Astrocyte of the cerebellum (primary cell): ENCODE data around the gene PTK6.

Experiments
- DNase-seq: peaks from one replicate; pipeline ENCODE4 v3.0.0-alpha.2; 2011; ENCODE audit warnings: low read depth
- H3K4me3 ChIP-seq: 2 replicates; pipeline ENCODE4 v1.5.1; 2011; ENCODE audit warnings: mild to moderate bottlenecking, low read depth, low read length, moderate library complexity
- in situ Hi-C: cut with HindIII; loops from 2 replicates; pipeline ENCODE4 v1.10.0; 2017; ENCODE audit warnings: low sequenced_read_pairs
- TF ChIP-seq, protein P1 (sequence below): IDR thresholded peaks from 2 replicates; pipeline ENCODE4 v1.5.1; 2012; ENCODE audit warnings: low read length, low read depth, moderate library complexity, mild to moderate bottlenecking; ENCODE audit errors: missing control alignments

Gene PTK6

DNA sequence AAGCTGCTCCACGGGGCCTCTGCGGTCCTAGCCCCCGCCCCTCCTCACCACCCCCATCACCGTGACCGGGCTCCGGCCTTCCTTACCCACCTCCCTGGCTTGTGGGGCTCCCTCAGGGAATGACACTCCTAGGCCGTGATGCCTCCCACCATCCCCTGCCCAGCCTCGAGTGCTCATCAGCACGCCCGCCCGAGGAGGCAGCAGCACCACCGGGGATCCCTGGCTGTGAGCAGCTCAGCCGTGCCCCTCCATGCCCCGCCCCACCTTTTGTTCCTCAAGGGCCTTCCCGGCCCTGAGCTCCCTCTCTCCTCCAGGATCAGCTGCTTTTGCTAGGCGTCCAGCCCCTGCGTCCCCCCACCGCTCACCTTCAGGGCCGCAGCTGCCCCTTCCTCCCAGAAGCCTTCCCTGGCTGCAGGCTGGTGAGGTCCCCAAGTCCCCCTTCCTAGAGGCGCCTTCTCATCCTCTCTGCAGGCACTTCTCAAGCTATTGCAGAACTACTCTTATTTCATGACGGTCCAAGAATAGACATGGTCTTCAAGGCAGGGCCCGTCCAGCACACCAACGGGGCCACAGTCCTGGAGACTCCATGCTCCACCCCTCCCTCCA is 19.8 kb upstream of the PTK6 start:
- TF ChIP-seq, protein P1, sequence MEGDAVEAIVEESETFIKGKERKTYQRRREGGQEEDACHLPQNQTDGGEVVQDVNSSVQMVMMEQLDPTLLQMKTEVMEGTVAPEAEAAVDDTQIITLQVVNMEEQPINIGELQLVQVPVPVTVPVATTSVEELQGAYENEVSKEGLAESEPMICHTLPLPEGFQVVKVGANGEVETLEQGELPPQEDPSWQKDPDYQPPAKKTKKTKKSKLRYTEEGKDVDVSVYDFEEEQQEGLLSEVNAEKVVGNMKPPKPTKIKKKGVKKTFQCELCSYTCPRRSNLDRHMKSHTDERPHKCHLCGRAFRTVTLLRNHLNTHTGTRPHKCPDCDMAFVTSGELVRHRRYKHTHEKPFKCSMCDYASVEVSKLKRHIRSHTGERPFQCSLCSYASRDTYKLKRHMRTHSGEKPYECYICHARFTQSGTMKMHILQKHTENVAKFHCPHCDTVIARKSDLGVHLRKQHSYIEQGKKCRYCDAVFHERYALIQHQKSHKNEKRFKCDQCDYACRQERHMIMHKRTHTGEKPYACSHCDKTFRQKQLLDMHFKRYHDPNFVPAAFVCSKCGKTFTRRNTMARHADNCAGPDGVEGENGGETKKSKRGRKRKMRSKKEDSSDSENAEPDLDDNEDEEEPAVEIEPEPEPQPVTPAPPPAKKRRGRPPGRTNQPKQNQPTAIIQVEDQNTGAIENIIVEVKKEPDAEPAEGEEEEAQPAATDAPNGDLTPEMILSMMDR, result no peak
- no peak overlapping the region for H3K4me3 ChIP-seq
- in situ Hi-C loops, result no loop called here
- no peak for DNase-seq

GRCh38 chr20:63555661-63556381 is 18.6 kb upstream of the PTK6 start:
- DNase-seq, result no peak
- no peak overlapping the region for H3K4me3 ChIP-seq
- in situ Hi-C loops, result no loop called here
- TF ChIP-seq, protein P1, result no peak

- in situ Hi-C loops, result no loop called here
- peak overlapping the region; percentile 48 for H3K4me3 ChIP-seq
- DNase-seq, result no peak
- TF ChIP-seq, protein P1, result no peak
Measured at GRCh38 chr20:63554361-63555278, 17.4 kb upstream of the PTK6 start.

DNA sequence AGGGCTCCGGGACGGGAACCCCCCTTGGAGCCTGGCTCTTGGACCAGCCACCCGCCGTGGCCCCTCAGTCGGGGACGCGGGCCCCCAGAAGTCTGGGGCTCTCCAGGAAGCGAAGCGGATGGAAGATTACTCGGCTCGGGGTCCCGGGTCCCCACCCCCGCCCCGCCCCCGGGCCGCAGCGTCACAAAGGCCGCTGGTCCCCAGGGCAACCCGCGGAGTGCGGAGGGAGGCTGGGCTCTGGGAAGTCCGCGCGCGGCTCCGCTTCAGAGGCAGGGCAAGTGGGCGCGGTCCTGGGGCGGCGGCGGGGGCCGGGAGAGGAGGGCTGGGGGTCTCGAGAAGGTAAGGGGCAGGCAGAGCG is 16.7 kb upstream of the PTK6 start, which contains the start of gene FNDC11:
Gene FNDC11 (plus strand): TSS at position 227 of the 358 bp plus-strand sequence. CDS start 1,505 bp downstream, outside the sequence.
- TF ChIP-seq, protein P1, result no peak
- no peak for DNase-seq
- in situ Hi-C loops, result no loop called here

GRCh38 chr20:63553251-63553932 is 16.2 kb upstream of the PTK6 start:
- TF ChIP-seq, protein P1, result no peak
- peak; percentile 36 for DNase-seq
- H3K4me3 ChIP-seq, result peak overlapping the region; percentile 48
- in situ Hi-C loops, result no loop called here

More for the DNA sequence above, 16.7 kb upstream of the PTK6 start, which contains the start of gene FNDC11:
- H3K4me3 ChIP-seq, result peak within 1 kb of the TSS; percentile 48
